SHP77 (cell line): ENCODE results near the gene EVPL.
"Not testable (repeated sequence)": the region's sequence is repeated elsewhere in the genome, so short reads cannot be mapped to it uniquely, and the experiment has no call there.

Experiments
- DNase-seq, 2 experiments: peaks; one replicate each; lab custom pipeline; 2025; lab: John Stamatoyannopoulos, UW

Gene EVPL

DNA sequence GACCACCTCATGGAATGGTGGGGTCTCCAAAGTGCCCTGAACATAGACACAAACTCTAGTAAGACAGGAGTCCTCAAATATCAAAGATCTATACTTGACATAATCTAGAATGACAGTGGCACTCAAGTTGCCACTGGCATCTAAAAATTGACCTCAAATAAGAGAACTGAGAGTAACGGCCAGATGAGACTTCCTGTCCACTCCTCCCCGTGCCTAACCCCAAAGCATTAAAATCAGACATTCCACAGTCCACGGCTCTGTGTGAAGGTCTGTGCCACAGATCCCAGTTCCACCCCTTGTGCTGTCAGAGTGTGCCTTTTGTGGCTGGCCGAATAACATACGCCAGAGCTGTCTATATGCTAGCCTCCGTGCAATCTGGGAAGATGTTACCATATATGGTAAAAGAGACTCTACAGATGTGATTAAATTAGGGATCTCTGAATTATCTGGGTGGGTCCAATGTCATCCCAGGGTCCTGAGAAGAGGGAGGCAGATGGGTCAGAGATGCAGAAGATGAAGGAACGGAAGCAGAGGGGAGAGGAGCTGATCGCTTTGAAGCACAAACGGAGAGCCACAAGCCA lies 21.0 kb upstream of the EVPL start:
- no peak for DNase-seq

DNA sequence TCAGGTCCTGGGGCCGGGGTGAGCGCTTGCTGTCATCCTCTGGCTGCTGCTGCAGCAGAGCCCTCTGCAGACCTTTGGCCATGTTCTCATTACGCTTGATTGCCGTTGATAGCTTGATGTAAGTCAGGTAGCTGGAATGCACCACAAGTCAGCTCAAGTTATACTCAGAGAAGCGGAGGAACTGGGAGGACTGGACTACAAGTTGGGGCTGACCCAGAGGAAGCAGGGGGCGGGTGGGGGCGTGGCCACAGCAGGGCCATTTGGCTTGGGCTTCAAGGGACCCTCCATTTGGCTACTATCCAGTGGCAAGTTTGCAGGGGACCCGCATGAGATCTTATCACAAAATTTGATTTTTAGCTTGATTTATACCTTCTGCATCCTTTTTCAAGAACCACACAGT lies 19.0 kb upstream of the EVPL start:
- DNase-seq: no peak

DNA sequence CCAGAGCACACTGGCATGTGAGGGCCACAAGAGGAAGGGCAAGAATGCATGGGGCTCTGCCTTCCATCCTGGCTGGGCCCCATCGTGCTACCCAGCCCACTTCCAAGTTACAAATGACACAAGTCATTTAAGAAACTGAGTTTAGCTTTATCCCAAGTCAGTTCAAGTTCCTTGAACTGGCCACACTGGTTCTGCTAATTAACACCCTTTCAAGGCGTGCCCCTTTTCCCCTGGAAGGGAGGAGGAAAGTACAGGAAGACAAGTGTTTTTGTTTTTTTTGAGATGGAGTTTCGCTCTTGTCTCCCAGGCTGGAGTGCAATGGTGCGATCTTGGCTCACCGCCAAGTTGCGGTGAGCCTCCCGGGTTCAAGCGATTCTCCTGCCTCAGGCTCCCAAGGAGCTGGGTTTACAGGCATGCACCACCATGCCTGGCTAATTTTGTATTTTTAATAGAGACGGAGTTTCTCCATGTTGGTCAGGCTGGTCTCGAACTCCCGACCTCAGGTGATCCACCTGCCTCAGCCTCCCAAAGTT lies 17.4 kb upstream of the EVPL start:
- not testable (repeated sequence) for DNase-seq

DNA sequence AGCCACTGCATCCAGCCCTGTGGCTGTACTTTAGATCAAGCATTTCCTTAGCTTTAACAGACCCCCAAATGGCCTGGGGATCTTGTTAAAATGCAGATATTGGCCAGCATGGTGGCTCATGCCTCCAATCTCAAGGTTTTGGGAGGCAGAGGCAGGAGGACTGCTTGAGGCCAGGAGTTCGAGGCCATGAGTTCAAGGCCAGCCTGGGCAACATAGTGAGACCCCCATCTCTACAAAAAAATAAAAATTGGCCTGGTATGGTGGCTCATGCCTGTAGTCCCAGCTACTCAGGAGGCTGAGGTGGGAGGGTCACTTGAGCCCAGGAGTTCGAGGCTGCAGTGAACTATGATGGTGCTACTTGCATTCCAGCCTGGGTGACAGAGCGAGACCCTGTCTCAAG lies 15.8 kb upstream of the EVPL start:
- not testable (repeated sequence) for DNase-seq

DNA sequence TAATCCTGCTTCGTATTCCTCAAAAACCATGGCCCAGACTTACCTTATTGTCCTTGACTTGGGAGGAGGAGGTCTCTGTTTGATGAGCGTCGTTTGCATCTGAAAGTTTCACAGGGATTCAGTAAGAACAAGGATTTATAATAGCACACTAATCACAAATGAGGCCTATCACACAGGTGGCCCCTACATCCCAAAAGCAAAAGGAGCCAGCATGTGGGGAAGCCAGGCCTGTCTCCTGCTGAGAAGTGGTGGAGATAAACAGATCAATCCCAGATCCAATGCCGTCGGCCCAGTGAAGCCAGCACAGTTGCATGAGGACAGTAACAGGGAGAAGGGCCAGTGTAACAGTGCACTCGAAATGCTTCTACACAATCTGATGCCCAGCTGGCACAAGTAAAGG lies 13.3 kb upstream of the EVPL start:
- no peak for DNase-seq

DNA sequence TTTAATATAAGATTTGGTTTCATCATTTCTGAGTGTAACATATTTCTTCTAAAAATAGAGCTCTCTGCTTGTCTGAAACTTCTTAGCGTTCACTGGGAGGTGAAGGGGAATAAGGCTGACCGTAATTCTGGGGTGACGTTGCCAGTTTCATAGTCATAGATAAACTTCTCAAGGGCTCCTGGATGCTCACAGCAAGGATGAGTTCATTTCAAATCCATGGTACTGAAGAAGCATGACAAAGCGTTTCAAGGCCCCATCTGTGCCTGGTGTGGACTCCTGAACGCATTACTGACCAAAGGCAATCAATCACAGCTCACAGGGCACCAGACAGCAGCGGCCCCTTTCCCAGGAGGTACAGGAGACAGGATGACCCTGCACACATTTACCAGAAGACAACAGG lies 12.0 kb upstream of the EVPL start:
- no peak for DNase-seq

DNA sequence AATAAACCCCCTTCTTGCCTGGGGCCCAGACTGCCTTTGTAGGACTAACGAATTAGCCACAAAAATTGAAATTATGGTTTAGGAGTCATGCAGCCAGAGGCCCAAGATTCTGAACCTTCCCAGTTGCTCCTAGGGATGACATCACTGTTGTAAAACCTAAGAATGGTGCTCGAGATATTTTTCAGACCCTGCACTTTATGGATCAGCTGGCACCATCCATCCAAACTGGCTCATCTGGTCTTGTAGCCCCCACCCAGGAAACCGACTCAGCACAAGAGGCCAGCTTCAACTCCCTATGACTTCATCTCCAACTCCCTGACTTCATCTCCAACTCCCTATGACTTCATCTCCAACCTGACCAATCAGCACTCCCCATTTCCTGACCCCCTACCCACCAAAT lies 10.9 kb upstream of the EVPL start:
- DNase-seq: no peak

DNA sequence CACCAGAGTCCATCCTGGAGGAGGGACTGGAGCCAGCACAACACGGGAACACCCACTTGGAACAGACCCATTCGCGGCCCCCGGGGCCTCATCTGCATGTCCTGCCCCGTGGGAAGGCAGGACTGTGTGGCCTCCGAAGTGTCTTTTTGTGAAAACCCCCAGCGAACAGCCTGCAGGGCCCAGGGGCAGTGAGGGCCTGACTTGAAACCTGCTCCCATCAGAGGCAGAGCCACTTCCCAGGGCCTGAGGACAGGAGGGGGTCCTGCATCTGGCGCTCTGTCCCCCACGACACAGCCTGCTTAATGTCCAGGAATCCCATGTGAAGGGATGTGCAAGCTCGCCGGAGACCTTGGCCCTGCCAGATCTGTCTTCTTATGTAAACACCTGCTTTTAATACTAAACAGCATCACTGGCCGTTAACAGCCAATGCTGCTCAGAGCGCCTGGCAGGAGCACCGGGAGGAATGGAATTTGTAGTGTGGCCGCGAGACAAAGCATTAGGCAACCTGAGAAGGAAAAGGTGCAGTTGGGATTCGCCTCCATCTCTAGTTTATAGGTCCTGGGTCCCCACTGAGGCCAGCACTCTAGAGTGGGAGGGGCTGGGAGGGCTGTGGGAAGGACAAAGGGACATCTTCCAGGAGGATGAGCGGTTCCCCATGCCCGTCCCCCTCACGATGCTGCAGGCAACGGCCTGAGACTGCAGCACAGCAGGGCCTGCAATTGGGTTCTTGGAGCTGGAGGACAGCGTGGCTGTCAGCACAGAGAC lies 9.6 kb upstream of the EVPL start:
- no peak for DNase-seq

DNA sequence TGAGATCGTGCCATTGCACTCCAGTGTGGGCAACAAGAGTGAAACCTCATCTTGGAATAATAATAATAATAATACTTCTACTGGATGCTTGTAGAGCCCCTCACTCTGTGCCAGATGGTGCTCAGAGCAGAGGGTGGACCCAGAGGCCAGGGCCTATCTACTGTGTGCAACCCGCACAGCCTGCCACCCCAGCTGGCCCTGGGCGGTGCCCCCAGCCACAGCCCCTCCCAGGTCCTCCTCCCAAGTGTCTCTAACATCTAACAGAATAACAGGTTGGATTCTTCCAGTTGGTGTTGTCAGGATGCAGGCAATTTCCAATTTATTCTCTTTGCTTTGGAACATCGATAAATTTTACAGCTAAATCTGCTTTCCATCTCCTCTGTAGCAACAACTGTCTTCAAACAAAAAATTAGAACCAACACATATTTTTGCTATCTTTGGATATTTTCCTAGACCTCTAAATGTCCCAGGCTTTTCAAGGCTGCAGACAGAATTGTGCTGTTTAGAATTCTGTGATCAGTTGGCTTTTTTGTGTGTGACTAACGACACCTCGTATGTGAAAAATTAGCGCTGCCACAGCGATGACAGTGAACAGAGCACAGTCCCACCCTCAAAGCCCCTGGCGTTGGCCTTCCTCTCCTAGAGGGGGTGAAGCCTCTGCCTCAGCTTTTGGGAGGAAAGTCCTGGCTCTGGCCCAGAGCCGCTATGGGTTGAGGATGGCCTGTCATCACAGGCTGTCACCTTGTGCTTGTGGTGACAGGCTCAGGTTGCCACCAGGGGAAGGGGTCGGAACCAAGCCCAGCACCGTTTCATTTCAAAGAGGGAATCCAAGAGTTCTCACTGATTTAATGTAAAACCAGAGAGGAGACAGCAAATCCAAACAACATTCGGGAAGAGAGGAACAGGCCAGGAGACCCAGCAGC lies 7.6 kb upstream of the EVPL start:
- DNase-seq: no peak

DNA sequence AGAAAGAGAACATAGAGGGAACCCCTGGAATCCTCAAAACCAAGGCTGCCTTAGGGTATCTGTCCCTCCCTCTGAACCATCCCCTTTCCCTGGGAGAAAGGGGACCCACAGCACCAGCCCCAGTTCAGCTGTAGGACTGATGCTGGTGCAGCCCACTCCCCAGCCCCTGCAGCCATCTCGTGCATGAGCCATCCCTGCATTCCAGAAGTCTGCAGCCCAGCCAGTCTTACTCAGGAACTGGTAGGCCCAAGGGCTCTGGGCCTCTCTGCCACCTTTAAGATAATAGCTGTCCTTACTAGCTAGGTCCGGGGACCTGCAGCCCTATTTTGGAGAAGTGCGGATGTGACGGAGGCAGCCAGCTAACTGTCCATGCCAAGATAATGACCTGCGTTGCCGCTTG lies 6.0 kb upstream of the EVPL start:
- no peak for DNase-seq

DNA sequence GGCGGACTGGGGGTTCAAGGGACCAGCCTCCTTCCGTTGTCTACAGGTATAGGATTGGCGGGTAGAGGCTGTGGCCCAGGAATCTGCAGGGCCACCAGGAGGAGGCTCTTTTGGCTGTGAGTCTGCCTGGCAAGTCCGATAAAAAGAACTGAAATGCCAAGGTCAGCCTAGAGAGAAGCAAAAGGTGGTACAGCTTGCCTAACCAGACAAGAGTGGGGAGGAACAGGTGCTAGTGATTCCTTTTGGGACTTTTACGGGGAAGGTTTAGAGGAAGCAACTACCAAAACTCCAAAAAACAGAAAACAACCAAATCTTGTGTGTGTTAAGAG lies 5.6 kb upstream of the EVPL start:
- no peak for DNase-seq

DNA sequence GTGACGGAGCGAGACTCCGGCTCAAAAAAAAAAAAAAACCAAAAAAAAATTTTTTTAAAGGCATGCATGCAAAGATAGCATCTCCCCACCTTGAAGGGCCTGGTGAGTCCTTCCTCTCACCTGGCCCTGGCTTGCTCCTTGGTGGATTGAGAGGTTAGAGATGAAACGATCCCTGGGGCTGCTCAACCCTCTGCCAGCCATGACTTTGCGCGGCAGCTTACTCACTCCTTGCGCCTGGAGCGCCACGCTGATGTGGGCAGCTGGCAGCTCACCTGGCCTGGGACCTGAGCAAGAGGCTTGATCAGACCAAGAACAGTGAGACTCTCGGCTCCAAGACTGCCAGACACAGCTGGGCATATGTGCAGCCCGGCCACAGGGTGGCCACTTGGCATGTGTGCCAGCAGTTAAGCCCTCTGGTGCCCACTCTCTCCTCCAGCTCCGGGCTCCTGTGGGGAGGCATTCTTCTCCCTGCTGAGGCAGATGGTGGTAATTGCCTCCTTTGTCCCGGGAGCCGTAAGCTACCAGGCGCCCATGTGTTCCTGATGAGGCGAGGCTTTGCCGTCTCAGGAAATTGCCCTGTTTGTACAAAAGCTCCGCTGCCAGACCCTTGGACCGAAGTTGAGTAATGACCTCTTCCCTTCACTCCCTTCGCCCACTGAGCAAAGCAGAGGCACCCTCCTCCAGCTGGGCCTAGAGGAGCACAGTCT lies 5.1 kb upstream of the EVPL start:
- peak in 1 of 2 experiments; percentile 37 for DNase-seq

DNA sequence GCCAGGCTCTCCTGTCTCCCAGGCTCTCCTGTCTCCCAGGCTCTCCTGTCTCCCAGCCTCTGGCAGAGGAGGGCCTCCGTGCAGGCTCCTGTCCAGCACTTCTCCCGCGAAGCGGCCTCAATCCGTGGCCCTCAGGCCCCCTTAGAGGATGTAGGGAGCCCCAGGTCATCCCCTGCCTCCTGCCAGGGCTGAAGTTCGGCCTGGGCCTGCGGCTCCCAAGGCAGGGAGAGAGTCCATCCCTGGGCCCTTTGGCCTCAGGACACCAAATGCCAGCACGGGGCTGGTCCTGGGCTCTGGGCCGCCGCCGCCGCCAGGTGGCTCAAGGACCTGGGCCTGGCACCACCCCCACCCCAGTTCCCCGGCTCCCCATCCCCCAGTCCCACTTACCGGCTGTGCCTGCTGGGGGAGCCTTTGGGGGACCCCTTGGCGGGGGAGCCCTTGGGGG lies 370 bp downstream of the EVPL start:
- no peak for DNase-seq

DNA sequence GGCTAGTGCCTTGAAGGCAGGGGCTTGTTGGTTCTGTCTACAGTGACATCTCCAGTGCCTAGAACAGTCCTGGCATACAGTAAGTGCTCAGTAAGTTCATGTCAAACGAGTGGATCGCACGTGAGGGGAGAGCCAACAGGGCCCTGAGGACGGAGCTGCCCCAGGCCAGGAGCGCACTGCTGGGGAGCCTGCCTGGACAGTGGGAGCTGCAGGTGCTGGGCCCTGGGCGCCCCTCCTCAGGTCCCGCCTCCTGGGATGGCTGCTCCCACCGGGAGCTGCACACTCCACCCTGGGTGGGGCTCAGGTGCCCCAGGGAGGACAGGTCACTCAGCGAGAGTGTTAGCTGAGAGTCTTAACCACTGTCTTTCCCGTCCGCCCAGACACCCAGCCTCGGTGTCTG lies 1.8 kb downstream of the EVPL start:
- DNase-seq: no peak

DNA sequence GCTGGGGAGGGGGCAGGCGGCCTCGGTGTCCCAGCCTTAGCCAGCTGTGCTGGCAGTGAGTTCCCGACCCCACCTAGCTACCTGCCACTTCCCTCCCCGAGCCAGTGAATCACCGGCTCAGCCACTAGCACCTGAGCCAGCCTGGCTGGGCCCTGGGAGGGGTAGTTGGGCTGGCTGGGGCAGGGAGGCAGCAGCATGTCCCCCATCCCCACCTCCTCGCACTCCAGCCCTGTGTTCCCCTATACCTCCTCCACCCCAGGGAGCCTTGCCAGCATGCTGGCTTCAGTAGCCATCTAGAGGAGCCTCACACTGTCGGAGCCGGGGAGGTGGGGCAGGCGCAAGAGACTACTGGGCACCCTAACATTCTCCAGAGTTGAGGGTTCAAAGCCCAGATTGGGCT lies 2.8 kb downstream of the EVPL start:
- no peak for DNase-seq

DNA sequence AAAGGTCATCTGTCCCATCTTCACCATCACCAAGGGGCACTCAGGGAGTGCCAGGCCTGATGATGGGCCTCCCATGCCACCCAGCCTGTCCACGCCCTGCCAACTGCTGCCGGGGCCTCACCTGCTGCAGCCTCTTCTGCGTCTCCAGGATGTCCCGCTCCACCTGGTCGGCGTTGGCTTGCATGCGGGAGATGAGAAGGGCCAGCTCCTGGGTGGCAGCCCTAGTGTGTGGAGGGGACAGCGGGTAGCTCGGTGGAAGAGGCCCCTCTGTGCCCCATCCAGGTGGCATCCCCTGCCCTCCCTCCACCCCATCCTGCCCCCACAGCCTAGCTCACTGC lies 3.2 kb downstream of the EVPL start:
- no peak for DNase-seq

DNA sequence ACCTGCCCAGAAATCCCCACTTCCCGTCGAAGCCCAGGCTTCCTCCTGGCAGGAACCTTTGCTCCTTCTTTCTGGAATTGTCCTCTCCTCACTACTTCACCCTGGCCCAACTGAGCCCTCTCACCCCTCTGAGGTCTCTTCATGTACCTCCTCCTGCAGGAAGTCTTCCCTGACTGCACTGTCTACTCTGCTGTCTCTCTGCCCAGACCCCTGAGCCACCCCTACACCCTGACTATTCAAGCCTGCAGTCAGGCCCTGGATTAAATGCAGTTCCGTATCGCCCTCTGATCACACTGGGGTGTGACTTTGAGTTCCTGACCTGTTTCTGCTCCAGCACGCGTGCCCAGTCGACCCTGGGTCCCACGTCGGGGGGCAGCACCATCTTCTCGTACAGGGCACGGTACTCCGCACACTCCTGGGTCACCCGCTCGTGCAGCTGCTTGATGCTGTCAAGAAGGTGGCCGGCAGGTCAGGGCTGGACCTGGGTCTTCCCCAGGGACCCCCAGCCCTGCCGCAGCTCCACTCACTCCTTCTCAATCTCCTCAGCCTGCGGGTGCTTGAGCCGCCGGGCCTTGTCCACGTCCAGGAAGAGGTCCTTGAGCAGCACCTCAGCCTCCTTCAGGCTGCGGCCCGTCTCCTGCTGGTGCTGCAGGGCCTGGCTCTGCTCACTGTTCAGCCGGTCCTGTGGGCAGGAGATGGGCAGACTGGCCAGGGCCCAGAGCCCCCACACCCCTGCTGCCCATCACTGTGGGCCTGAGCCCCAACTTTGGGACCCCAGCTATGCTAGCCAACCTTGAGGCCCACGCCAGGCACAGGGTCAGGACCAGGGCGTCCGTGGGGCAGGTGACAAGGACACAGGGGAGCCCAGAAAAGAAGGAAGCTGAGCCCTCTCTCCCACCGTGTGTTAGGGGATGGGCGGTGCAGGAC lies 3.9 kb downstream of the EVPL start:
- no peak for DNase-seq

DNA sequence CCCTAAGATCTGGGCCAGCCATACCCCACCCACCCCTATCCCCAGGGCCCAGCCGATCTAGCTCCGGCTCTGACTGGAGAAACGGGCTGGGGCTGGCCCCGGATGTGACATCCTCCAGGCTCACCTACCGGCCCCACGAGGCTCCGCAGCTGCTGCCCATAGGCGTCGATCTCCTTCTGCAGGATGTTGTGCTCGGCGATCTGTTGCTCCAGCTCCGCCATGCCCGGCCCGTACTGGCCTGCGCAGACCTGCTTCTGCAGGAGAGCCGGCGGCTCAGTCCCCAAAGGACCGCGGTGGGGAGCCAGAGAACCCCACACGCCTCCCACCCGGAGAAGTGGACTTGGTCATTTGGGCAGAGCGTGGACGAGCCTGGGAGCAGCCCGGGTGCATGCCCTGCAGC lies 4.8 kb downstream of the EVPL start:
- DNase-seq: peak in 1 of 2 experiments; percentile 25

DNA sequence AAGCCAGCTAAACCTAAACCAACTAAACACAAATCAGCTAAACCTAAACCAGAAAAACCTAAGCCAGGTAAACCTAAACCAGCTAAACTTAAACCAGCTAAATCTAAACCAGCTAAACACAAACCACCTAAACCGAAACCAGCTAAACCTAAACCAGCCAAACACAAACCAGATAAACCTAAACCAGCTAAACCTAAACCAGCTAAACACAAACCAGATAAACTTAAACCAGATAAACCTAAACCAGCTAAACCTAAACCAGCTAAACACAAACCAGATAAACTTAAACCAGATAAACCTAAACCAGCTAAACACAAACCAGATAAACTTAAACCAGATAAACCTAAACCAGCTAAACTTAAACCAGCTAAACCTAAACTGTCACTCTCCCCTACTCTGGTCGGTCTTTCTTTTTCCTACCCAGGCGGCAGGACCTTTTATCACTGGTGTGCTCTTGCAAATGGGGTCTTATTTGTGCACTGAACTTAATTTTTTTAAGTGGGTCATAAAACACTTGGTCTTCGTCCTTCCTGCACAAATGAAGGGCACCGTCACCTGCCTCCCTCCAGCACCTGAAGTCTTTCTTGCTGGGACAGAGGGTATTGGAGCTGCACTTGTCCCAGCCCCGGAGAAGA lies 7.2 kb downstream of the EVPL start:
- DNase-seq: no peak

DNA sequence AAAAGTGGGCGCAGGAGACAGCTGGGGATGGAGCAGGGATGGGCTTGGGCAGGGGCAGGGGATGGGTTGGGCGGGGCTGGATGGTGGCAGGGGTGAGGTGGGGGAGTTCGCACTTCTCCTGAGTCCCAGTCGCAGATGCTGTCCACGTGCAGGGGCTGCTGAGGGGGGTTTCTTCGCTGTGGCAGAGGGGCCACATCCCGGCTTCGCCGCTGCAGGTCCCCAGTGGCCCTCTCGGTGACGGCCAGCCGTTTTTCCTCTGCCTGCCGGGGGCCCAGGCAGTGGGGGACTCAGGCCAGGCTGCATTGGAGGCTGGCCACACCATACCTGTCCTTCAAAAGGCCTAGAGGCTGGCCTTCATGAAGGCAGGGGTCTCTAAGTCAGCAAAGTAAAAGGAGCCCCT lies 8.3 kb downstream of the EVPL start:
- no peak for DNase-seq

DNA sequence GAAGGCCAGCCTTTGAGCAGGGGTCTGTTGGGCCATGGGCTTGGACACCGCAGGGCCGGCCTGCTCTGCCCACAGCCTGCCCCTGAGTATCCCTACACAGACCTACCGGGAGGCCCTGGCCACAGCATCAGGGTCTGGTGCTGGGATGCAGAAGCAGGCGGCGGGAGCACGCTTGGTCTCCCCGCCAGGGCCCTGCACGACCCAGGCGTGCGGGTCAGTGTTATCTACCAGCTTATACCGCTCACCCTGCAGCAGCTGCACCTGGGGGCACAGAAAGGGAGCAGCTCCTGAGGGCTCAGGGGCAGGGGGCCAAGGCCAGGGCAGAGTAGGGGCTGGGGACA lies 8.8 kb downstream of the EVPL start:
- no peak for DNase-seq
